ENCODE measurements around the gene FAM3D. TPM values are rescaled to one million over a fixed set of nuclear protein-coding genes. Genes with fewer than 3 reads are reported as not detected.
"Not testable (repeated sequence)": the region's sequence is repeated elsewhere in the genome, so short reads cannot be mapped to it uniquely, and the experiment has no call there.

The FAM3D gene
- total RNA-seq, 4 donors from 2014 or later: 1.2 to 4.0 (median 1.4) TPM; not detected in 1

DNA sequence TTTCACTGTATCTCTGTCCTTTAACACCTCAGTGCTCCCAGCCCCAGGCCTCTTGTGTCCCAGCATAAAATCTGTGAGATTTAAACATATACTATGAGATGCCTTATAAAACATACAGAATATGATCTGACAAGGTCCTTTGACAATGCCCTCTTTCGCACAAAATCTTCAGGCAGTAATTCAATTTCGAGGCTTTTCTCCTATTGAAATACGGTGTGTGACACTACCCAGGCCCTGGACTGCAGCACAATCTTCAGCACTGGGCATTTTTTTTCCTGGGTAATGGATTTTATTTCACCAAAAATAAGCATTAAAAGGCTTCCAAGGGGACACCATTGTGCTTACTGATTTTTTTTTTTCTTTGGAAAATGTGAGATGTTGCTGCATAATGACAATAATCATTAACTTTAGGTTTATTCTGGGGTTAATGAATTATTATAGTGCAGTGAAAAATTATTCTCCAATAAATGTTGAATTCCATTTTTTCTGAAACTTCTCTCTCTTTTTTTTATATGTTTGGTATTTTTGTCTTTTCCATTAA lies 40.9 kb upstream of the FAM3D start:
- H3K9me3 ChIP-seq: no peaks in the 10 kb centered on the region
- H3K4me1 ChIP-seq: no peaks in the 10 kb centered on the region
- WGBS: 74% methylated on average over 3 of the region's 3 CpGs
- no peak overlapping the region for H3K27ac ChIP-seq
- TF ChIP-seq, protein P1, sequence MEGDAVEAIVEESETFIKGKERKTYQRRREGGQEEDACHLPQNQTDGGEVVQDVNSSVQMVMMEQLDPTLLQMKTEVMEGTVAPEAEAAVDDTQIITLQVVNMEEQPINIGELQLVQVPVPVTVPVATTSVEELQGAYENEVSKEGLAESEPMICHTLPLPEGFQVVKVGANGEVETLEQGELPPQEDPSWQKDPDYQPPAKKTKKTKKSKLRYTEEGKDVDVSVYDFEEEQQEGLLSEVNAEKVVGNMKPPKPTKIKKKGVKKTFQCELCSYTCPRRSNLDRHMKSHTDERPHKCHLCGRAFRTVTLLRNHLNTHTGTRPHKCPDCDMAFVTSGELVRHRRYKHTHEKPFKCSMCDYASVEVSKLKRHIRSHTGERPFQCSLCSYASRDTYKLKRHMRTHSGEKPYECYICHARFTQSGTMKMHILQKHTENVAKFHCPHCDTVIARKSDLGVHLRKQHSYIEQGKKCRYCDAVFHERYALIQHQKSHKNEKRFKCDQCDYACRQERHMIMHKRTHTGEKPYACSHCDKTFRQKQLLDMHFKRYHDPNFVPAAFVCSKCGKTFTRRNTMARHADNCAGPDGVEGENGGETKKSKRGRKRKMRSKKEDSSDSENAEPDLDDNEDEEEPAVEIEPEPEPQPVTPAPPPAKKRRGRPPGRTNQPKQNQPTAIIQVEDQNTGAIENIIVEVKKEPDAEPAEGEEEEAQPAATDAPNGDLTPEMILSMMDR (IDR thresholded peaks at IDR 0.05): no peak
- no peak for TF ChIP-seq EP300 (IDR thresholded peaks at IDR 0.05)
- TF ChIP-seq POLR2AphosphoS5 (IDR thresholded peaks at IDR 0.05): no peak
- TF ChIP-seq POLR2A (IDR thresholded peaks at IDR 0.05): no peak
- no peaks in the 10 kb centered on the region for H3K36me3 ChIP-seq
- no peak for DNase-seq (ENCODE audit: low spot score in 2 of 2)
- no peaks in the 10 kb centered on the region for H3K27me3 ChIP-seq
- H3K4me3 ChIP-seq: no peak overlapping the region

GRCh38 chr3:58706395-58707167 lies 40.0 kb upstream of the FAM3D start:
- Histone ChIP-seq H3K4me1 (no peaks in the 10 kb centered on the region), H3K9me3 (no peaks in the 10 kb centered on the region), H3K27me3 (no peaks in the 10 kb centered on the region), H3K4me3 (no peak overlapping the region), H3K36me3 (no peaks in the 10 kb centered on the region), H3K27ac (no peak overlapping the region)
- WGBS: 76% methylated on average over 2 of the region's 2 CpGs
- no peak for DNase-seq (ENCODE audit: low spot score in 2 of 2)
- TF ChIP-seq POLR2AphosphoS5 (IDR thresholded peaks at IDR 0.05) (no peak), POLR2A (IDR thresholded peaks at IDR 0.05) (no peak), EP300 (IDR thresholded peaks at IDR 0.05) (no peak)
- TF ChIP-seq, protein P1 (IDR thresholded peaks at IDR 0.05): no peak

DNA sequence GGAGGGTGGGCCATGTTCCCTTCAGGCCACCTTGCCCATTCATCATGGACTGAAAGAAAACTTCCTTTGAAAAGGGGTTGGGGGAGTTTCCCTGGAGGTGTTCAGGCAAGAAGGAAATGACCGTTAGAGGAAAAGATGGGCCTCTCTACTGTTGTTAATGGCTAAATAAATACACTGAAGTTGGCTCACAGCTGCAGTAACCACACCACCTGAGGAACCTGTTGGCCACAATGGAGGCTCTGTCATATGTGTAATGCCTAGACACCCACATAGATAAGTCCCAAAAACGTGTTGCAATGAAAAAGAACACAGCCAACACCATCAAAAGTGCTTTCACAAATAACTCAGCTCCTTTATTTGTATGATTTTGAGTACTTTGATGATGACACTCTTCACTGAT lies 38.2 kb upstream of the FAM3D start:
- DNase-seq (ENCODE audit: low spot score in 2 of 2): no peak
- H3K36me3 ChIP-seq: no peaks in the 10 kb centered on the region
- no peak overlapping the region for H3K27ac ChIP-seq

GRCh38 chr3:58704304-58704703 lies 37.7 kb upstream of the FAM3D start:
- H3K4me3 ChIP-seq; DNase-seq (ENCODE audit: low spot score in 2 of 2); H3K4me1 ChIP-seq; H3K9me3 ChIP-seq; H3K36me3 ChIP-seq; H3K27ac ChIP-seq; H3K27me3 ChIP-seq: not testable (repeated sequence)
- WGBS: 91% methylated on average over 2 of the region's 2 CpGs

More for the DNA sequence above, 38.2 kb upstream of the FAM3D start:
- no peaks in the 10 kb centered on the region for H3K9me3 ChIP-seq
- no peaks in the 10 kb centered on the region for H3K27me3 ChIP-seq
- H3K4me3 ChIP-seq: no peak overlapping the region
- H3K4me1 ChIP-seq: no peaks in the 10 kb centered on the region
- 53% methylated on average over 2 of the region's 2 CpGs for WGBS
- TF ChIP-seq EP300 (IDR thresholded peaks at IDR 0.05) (no peak), POLR2AphosphoS5 (IDR thresholded peaks at IDR 0.05) (no peak), POLR2A (IDR thresholded peaks at IDR 0.05) (no peak)
- TF ChIP-seq, protein P1 (IDR thresholded peaks at IDR 0.05): no peak

- Histone ChIP-seq H3K27me3 (no peaks in the 10 kb centered on the region), H3K4me1 (no peaks in the 10 kb centered on the region), H3K4me3 (no peak overlapping the region), H3K9me3 (no peaks in the 10 kb centered on the region), H3K36me3 (no peaks in the 10 kb centered on the region), H3K27ac (no peak overlapping the region)
- no peak for TF ChIP-seq EP300 (IDR thresholded peaks at IDR 0.05)
- TF ChIP-seq, protein P1 (IDR thresholded peaks at IDR 0.05): no peak
- TF ChIP-seq POLR2A (IDR thresholded peaks at IDR 0.05): no peak
- no peak for TF ChIP-seq POLR2AphosphoS5 (IDR thresholded peaks at IDR 0.05)
- no peak for DNase-seq (ENCODE audit: low spot score in 2 of 2)
These were observed 31.7 kb upstream of the FAM3D start for GRCh38 chr3:58698246-58698645.
